Measurements from ENCODE around the gene MYO7A. TPM values are rescaled to one million over a fixed set of nuclear protein-coding genes. Genes with fewer than 3 reads are reported as not detected.

Gene MYO7A
- total RNA-seq, 1 donor = 0.27 TPM

GRCh38 chr11:77110836-77111235 is 17.2 kb upstream of the MYO7A start:
- DNase-seq (ENCODE audit: low read depth in 2 of 3, low spot score in 2 of 3) = no peak

GRCh38 chr11:77111277-77111676 is 16.8 kb upstream of the MYO7A start:
- DNase-seq (ENCODE audit: low read depth in 2 of 3, low spot score in 2 of 3) = no peak

GRCh38 chr11:77111946-77112345 is 16.1 kb upstream of the MYO7A start:
- no peak for DNase-seq (ENCODE audit: low read depth in 2 of 3, low spot score in 2 of 3)

GRCh38 chr11:77112641-77113381 is 15.2 kb upstream of the MYO7A start:
- DNase-seq (ENCODE audit: low read depth in 2 of 3, low spot score in 2 of 3) = no peak

GRCh38 chr11:77113382-77114088 is 14.5 kb upstream of the MYO7A start:
- peak in 1 of 3 donors; percentile 52 for DNase-seq (ENCODE audit: low read depth in 2 of 3, low spot score in 2 of 3)

GRCh38 chr11:77114089-77114463 is 14.0 kb upstream of the MYO7A start:
- DNase-seq (ENCODE audit: low read depth in 2 of 3, low spot score in 2 of 3) = no peak

GRCh38 chr11:77115181-77115611 is 12.8 kb upstream of the MYO7A start:
- DNase-seq (ENCODE audit: low read depth in 2 of 3, low spot score in 2 of 3) = no peak

- DNase-seq (ENCODE audit: low read depth in 2 of 3, low spot score in 2 of 3) = no peak
Measured at GRCh38 chr11:77115956-77116355, 12.1 kb upstream of the MYO7A start.

GRCh38 chr11:77117492-77117891 is 10.6 kb upstream of the MYO7A start:
- DNase-seq (ENCODE audit: low read depth in 2 of 3, low spot score in 2 of 3) = no peak

- no peak for DNase-seq (ENCODE audit: low read depth in 2 of 3, low spot score in 2 of 3)
Measured at GRCh38 chr11:77118086-77118485, 10.0 kb upstream of the MYO7A start.

GRCh38 chr11:77118971-77119370 is 9.1 kb upstream of the MYO7A start:
- no peak for DNase-seq (ENCODE audit: low read depth in 2 of 3, low spot score in 2 of 3)

GRCh38 chr11:77119531-77119936 is 8.5 kb upstream of the MYO7A start:
- no peak for DNase-seq (ENCODE audit: low read depth in 2 of 3, low spot score in 2 of 3)

- no peak for DNase-seq (ENCODE audit: low read depth in 2 of 3, low spot score in 2 of 3)
Measured at GRCh38 chr11:77120571-77120970, 7.5 kb upstream of the MYO7A start.

- DNase-seq (ENCODE audit: low read depth in 2 of 3, low spot score in 2 of 3) = no peak
Measured at GRCh38 chr11:77121096-77121640, 6.9 kb upstream of the MYO7A start.

GRCh38 chr11:77121876-77122575 is 6.0 kb upstream of the MYO7A start:
- DNase-seq (ENCODE audit: low read depth in 2 of 3, low spot score in 2 of 3) = no peak

GRCh38 chr11:77122576-77123212 is 5.4 kb upstream of the MYO7A start:
- DNase-seq (ENCODE audit: low read depth in 2 of 3, low spot score in 2 of 3) = no peak

GRCh38 chr11:77123591-77123990 is 4.5 kb upstream of the MYO7A start:
- no peak for DNase-seq (ENCODE audit: low read depth in 2 of 3, low spot score in 2 of 3)

- DNase-seq (ENCODE audit: low read depth in 2 of 3, low spot score in 2 of 3) = no peak
Measured at GRCh38 chr11:77124041-77124440, 4.0 kb upstream of the MYO7A start.

GRCh38 chr11:77124488-77124887 is 3.6 kb upstream of the MYO7A start:
- DNase-seq (ENCODE audit: low read depth in 2 of 3, low spot score in 2 of 3) = no peak

- DNase-seq (ENCODE audit: low read depth in 2 of 3, low spot score in 2 of 3) = peak in 2 of 3 donors; percentile 28 to 63
Measured at GRCh38 chr11:77125191-77125590, 2.9 kb upstream of the MYO7A start.

- no peak for DNase-seq (ENCODE audit: low read depth in 2 of 3, low spot score in 2 of 3)
Measured at GRCh38 chr11:77125695-77126094, 2.4 kb upstream of the MYO7A start.

Measured in hematopoietic multipotent progenitor cell (in vitro differentiated cells).